HepG2 (cell line): ENCODE data around the gene CSMD2.

Experiments used
- CTCF ChIP-seq: sonication (generic); formaldehyde crosslinking; IDR thresholded peaks from 2 replicates; pipeline ENCODE4 v1.5.0; 2020; ENCODE audit warnings: mild to moderate bottlenecking, missing genetic modification reagents, moderate library complexity
- GPN1 ChIP-seq: sonication (generic); formaldehyde crosslinking; IDR thresholded peaks from 2 replicates; pipeline ENCODE4 v1.5.1; 2020; ENCODE audit warnings: missing genetic modification reagents, borderline replicate concordance
- HDAC2 ChIP-seq: sonication (generic); formaldehyde crosslinking; IDR thresholded peaks from 2 replicates; pipeline ENCODE4 v1.4.0; 2020; ENCODE audit warnings: missing genetic modification reagents
- MYC ChIP-seq: sonication (generic); formaldehyde crosslinking; IDR thresholded peaks from 2 replicates; pipeline ENCODE4 v1.9.0; 2021; ENCODE audit warnings: missing genetic modification reagents, borderline replicate concordance
- PREB ChIP-seq: sonication (generic); formaldehyde crosslinking; IDR thresholded peaks from 2 replicates; pipeline ENCODE4 v1.4.0; 2020; ENCODE audit warnings: missing genetic modification reagents
- RELA ChIP-seq: sonication (generic); formaldehyde crosslinking; IDR thresholded peaks from 2 replicates; pipeline ENCODE4 v1.4.0; 2020; ENCODE audit warnings: missing genetic modification reagents
- ZFP36L2 ChIP-seq: sonication (generic); formaldehyde crosslinking; IDR thresholded peaks from 2 replicates; pipeline ENCODE4 v1.4.0; 2020; ENCODE audit warnings: missing genetic modification reagents
- ZNF20 ChIP-seq: sonication (generic); formaldehyde crosslinking; IDR thresholded peaks from 2 replicates; pipeline ENCODE4 v1.4.0; 2020; ENCODE audit warnings: mild to moderate bottlenecking, moderate library complexity, missing genetic modification reagents

- TF ChIP-seq MYC (CRISPR knock-in tag): no peak
- TF ChIP-seq GPN1 (CRISPR knock-in tag): no peak
- TF ChIP-seq PREB (CRISPR knock-in tag): no peak
- no peak for TF ChIP-seq ZNF20
- TF ChIP-seq RELA (CRISPR knock-in tag): no peak
- TF ChIP-seq ZFP36L2 (CRISPR knock-in tag): no peak
- TF ChIP-seq HDAC2: no peak
- no peak for TF ChIP-seq CTCF (CRISPR knock-in tag)
Measured at GRCh38 chr1:33763406-33763805, 401.6 kb downstream of the CSMD2 start.
